PC-9 (cell line): Measurements from ENCODE around the gene APBA2. TPM values are rescaled to one million over a fixed set of nuclear protein-coding genes. Genes with fewer than 3 reads are reported as not detected.

ENCODE experiments used
- BruUV-seq: library from RNA; stranded (reverse); fragments of 400-500 nt; replicated peaks from 2 replicates; lab custom pipeline; 2021; lab: Mats Ljungman, UMichigan
- CTCF ChIA-PET: fragments of 300-600 bp; sonication (Branson Sonifier 250); formaldehyde crosslinking; loops from one replicate; lab custom pipeline; 2022; ENCODE audit warnings: antibody characterized with exemption; lab: Charles Lee
- POLR2A ChIA-PET: fragments of 300-600 bp; sonication (Branson Sonifier 250); formaldehyde crosslinking; loops from one replicate; lab custom pipeline; 2022; ENCODE audit warnings: antibody characterized with exemption; ENCODE audit not compliant: unreplicated experiment; lab: Charles Lee
- DNase-seq, 2 experiments: peaks; one replicate each; pipeline versions ENCODE4 v3.0.0 to v3.0.0-alpha.2; 2015 to 2022; ENCODE audit warnings: mixed read lengths in 1 of 2
- H2AFZ ChIP-seq: fragments of 200-600 bp; sonication (generic); 2 replicates; pipeline ENCODE4 v1.8.1; 2017; ENCODE audit warnings: antibody characterized with exemption
- H3F3A ChIP-seq: fragments of 200-600 bp; sonication (generic); 2 replicates; pipeline ENCODE4 v1.8.1; 2017; ENCODE audit warnings: antibody characterized with exemption, mild to moderate bottlenecking, low read depth; ENCODE audit not compliant: insufficient read depth
- H3K27ac ChIP-seq: fragments of 200-600 bp; sonication (generic); 2 replicates; pipeline ENCODE4 v1.6.1; 2016; ENCODE audit warnings: mixed run types
- H3K27me3 ChIP-seq: fragments of 200-600 bp; sonication (generic); 2 replicates; pipeline ENCODE4 v1.6.1; 2016; ENCODE audit warnings: low read depth, mixed run types; ENCODE audit not compliant: insufficient read depth
- H3K36me3 ChIP-seq: fragments of 200-600 bp; sonication (generic); 2 replicates; pipeline ENCODE4 v1.6.1; 2016; ENCODE audit warnings: low read depth, mixed run types
- H3K4me1 ChIP-seq: fragments of 200-600 bp; sonication (generic); replicated peaks from 2 replicates; pipeline ENCODE4 v1.6.1; 2016; ENCODE audit warnings: mixed run types; ENCODE audit not compliant: insufficient read depth
- H3K4me2 ChIP-seq: fragments of 200-600 bp; sonication (generic); 2 replicates; pipeline ENCODE4 v1.6.1; 2017; ENCODE audit warnings: mixed run types
- H3K4me3 ChIP-seq: fragments of 200-600 bp; sonication (generic); 2 replicates; pipeline ENCODE4 v1.6.1; 2016; ENCODE audit warnings: mixed run types
- H3K79me2 ChIP-seq: fragments of 200-600 bp; sonication (generic); 2 replicates; pipeline ENCODE4 v1.6.1; 2017; ENCODE audit warnings: low read depth, mixed run types
- H3K9me2 ChIP-seq: fragments of 200-600 bp; sonication (generic); 2 replicates; pipeline ENCODE4 v1.8.1; 2017; ENCODE audit warnings: mild to moderate bottlenecking; ENCODE audit not compliant: insufficient read depth
- H3K9me3 ChIP-seq: fragments of 200-600 bp; sonication (generic); 2 replicates; pipeline ENCODE4 v1.8.1; 2016; ENCODE audit warnings: low read depth; ENCODE audit not compliant: insufficient read depth
- H4K20me1 ChIP-seq: fragments of 200-600 bp; sonication (generic); 2 replicates; pipeline ENCODE4 v1.8.1; 2017; ENCODE audit not compliant: insufficient read depth
- CTCF ChIP-seq: fragments of 200-600 bp; sonication (generic); conservative IDR thresholded peaks from 2 replicates; pipeline ENCODE4 v1.6.1; 2017; ENCODE audit warnings: mixed run types, antibody characterized with exemption, mild to moderate bottlenecking, moderate library complexity
- EZH2 ChIP-seq: fragments of 200-600 bp; sonication (generic); IDR thresholded peaks from 2 replicates; pipeline ENCODE4 v1.8.0; 2017; ENCODE audit warnings: antibody characterized with exemption, low read depth
- intact Hi-C: fragments of 100-400 bp; cut with micrococcal nuclease; formaldehyde crosslinking; loops from one replicate; pipeline ENCODE4 v1.10.0; 2022; ENCODE audit not compliant: unreplicated experiment
- total RNA-seq: library from RNA; stranded (reverse); gene quantifications from 2 replicates; pipeline ENCODE4 v1.2.3, GENCODE V29; 2021

APBA2 gene
- total RNA-seq, 1 experiment from 2014 or later: not detected

DNA sequence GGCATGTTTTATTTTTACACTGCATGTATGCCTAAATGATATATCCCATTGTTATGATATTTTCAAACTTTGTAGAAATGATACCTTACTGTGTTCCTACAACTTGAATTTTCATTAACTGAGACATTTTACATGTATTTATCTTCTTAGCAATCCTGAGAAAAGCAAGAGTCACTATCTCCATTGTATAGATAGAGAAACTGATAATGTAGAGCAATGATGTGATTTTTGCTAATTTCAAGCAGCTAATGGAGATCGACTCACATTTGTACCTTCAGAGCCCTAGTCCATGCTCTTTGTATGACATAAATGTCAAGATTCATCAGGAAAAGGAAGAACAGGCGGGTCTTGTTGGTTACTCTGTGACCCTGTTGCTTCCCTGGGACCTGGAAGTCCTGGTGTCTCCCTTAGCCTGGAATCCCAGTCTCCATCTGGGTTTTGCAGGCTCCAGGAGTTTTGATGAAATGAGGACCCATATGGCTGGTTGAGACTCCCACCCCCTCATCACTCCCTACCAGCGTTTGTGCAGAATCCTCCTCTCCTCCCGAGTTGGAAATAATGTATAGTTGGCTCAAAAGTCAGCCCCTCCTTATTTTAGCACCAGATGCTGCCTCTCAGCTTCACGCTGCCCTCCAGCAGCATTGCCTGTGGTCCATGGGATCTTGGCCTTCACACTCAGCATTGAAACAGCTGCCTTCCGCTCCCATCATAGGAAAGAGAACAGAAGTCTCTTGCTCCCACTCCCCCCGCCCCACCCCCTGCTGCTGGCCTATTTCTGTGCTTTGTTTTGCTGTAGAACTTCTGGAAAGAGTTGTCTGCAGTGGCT is 67.1 kb downstream of the APBA2 start:
- POLR2A ChIA-PET: no interaction called here
- intact Hi-C loops: no loop called here
- Histone ChIP-seq H3K36me3 (no peaks in the 10 kb centered on the region), H2AFZ (no peak overlapping the region), H3K9me3 (no peaks in the 10 kb centered on the region), H3K4me1 (no peaks in the 10 kb centered on the region), H3K27ac (no peak overlapping the region), H3K4me2 (no peak overlapping the region), H3K27me3 (peaks cover 44% of the 10 kb centered on the region), H3K79me2 (no peaks in the 10 kb centered on the region), H4K20me1 (no peaks in the 10 kb centered on the region), H3K9me2 (no peaks in the 10 kb centered on the region), H3K4me3 (no peak overlapping the region), H3F3A (no peaks in the 10 kb centered on the region)
- DNase-seq: no peak
- no peak for TF ChIP-seq CTCF
- no peak for TF ChIP-seq EZH2
- CTCF ChIA-PET: no interaction called here
- BruUV-seq: no TSS peak

DNA sequence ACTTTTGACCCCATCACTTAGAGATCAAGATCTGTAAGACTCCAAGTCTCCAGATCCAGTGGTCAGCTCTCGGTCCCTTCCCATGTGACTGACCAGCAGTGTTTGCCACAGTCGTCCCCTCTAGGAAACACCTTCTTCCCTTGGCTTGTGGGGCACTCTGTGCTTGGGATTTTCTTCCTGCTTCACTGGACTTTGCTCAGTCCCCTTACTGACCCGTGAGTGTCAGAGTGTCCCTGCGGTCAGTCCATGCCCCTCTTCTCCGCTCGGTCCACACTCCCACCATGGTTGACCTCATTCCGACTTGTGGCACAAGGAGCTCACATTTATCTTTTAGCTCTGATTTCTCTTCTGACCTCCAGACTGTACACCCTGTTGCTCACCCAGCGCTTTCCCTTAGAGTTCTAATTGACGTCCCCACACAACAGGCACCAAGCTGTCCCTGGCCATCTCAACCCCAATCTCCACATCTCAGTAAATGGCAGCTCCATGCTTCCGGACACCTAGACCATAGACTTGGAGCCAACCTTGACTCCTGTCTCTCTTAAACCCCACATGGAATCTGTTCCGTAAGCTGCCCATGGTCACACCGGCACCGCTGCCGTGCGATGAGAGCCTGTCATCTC is 67.9 kb downstream of the APBA2 start:
- TF ChIP-seq CTCF (no peak), EZH2 (no peak)
- Histone ChIP-seq H3K27me3 (peaks cover 48% of the 10 kb centered on the region), H3K4me1 (no peaks in the 10 kb centered on the region), H3K4me3 (no peak overlapping the region), H4K20me1 (no peaks in the 10 kb centered on the region), H3K4me2 (no peak overlapping the region), H3K36me3 (no peaks in the 10 kb centered on the region), H3F3A (no peaks in the 10 kb centered on the region), H3K9me3 (no peaks in the 10 kb centered on the region), H2AFZ (no peak overlapping the region), H3K27ac (no peak overlapping the region), H3K79me2 (no peaks in the 10 kb centered on the region), H3K9me2 (no peaks in the 10 kb centered on the region)
- no TSS peak for BruUV-seq
- ChIA-PET CTCF (no interaction called here), POLR2A (no interaction called here)
- DNase-seq: no peak
- intact Hi-C loops: no loop called here

GRCh38 chr15:28954466-28955159 is 68.8 kb downstream of the APBA2 start:
- BruUV-seq: no TSS peak
- intact Hi-C loops: no loop called here

More at GRCh38 chr15:28954466-28955159, 68.8 kb downstream of the APBA2 start:
- Histone ChIP-seq H3F3A (no peaks in the 10 kb centered on the region), H3K4me2 (no peak overlapping the region), H3K4me1 (no peaks in the 10 kb centered on the region), H2AFZ (no peak overlapping the region), H3K9me3 (no peaks in the 10 kb centered on the region), H4K20me1 (no peaks in the 10 kb centered on the region), H3K27ac (no peak overlapping the region), H3K27me3 (peaks cover 48% of the 10 kb centered on the region), H3K9me2 (no peaks in the 10 kb centered on the region), H3K79me2 (no peaks in the 10 kb centered on the region), H3K4me3 (no peak overlapping the region), H3K36me3 (no peaks in the 10 kb centered on the region)
- DNase-seq: no peak
- ChIA-PET CTCF (no interaction called here), POLR2A (no interaction called here)
- TF ChIP-seq CTCF (no peak), EZH2 (no peak)
